A549 (cell line): ENCODE data around the gene RAB12. TPM values are rescaled to one million over a fixed set of nuclear protein-coding genes. Genes with fewer than 3 reads are reported as not detected.
"Not testable (repeated sequence)": the region's sequence is repeated elsewhere in the genome, so short reads cannot be mapped to it uniquely, and the experiment has no call there.

Source experiments
- ATAC-seq, 2 experiments: fragments of 200-7000 bp in 1 of 2; fragments of >200 bp in 1 of 2; cut with Nextera tagmentation in 1 of 2; cut with Tn5 transposase in 1 of 2; 3 replicates each; pipeline versions ENCODE4 v1.8.0 to v1.9.1; 2018 to 2020; ENCODE audit warnings: mild to moderate bottlenecking in 1 of 2, moderate library complexity in 1 of 2
- CTCF ChIA-PET: fragments of 300-600 bp; sonication (Branson Sonifier 250); formaldehyde crosslinking; extraction: SDS; loops from one replicate; lab custom pipeline; 2021; ENCODE audit warnings: antibody characterized with exemption, inconsistent platforms; lab: Yijun Ruan, JAX
- POLR2A ChIA-PET: fragments of 350-600 bp; formaldehyde crosslinking; extraction: SDS; loops from one replicate; lab custom pipeline; 2021; ENCODE audit warnings: antibody characterized with exemption, inconsistent platforms; lab: Yijun Ruan, JAX
- DNase-seq, 2 experiments: peaks; one replicate each; pipeline versions ENCODE4 v3.0.0 to v3.0.0-alpha.2; 2011 to 2016; ENCODE audit warnings: low read depth in 1 of 2, low spot score in 1 of 2
- FAIRE-seq: peaks from 2 replicates; lab custom pipeline; 2011; peaks lifted over from hg19 to GRCh38; lab: Jason Lieb, UNC
- H3K27ac ChIP-seq, 2 experiments: fragments of >200 bp; sonication (Bioruptor Twin); formaldehyde crosslinking; 3 replicates each; pipeline ENCODE4 v1.5.1; 2016 to 2017
- H3K4me1 ChIP-seq: fragments of >200 bp; sonication (Bioruptor Twin); formaldehyde crosslinking; 3 replicates; pipeline ENCODE4 v1.6.1; 2016
- H3K4me2 ChIP-seq: fragments of >200 bp; sonication (Bioruptor Twin); formaldehyde crosslinking; 3 replicates; pipeline ENCODE4 v1.6.1; 2016
- H3K4me3 ChIP-seq: fragments of >200 bp; sonication (Bioruptor Twin); formaldehyde crosslinking; 3 replicates; pipeline ENCODE4 v1.5.1; 2016
- H3K9me3 ChIP-seq: fragments of >200 bp; sonication (Bioruptor Twin); formaldehyde crosslinking; 3 replicates; pipeline ENCODE4 v1.6.1; 2016
- CEBPB ChIP-seq, 2 experiments: fragments of >200 bp in 1 of 2; sonication (Bioruptor Twin) in 1 of 2; formaldehyde crosslinking in 1 of 2; IDR thresholded peaks; 2 replicates each; pipeline ENCODE4 v1.6.1; 2012 to 2016
- CHD2 ChIP-seq: fragments of 150-350 bp; IDR thresholded peaks from 2 replicates; pipeline ENCODE4 v1.6.1; 2014; ENCODE audit warnings: low read length; ENCODE audit not compliant: partially characterized antibody
- EHF ChIP-seq: fragments of 250-450 bp; sonication (Bioruptor Pico); IDR thresholded peaks from 2 replicates; pipeline ENCODE4 v1.5.0; 2020; ENCODE audit warnings: mild to moderate bottlenecking
- FOSL2 ChIP-seq, 2 experiments: fragments of 450-650 bp in 1 of 2; fragments of >200 bp in 1 of 2; sonication (Bioruptor Twin) in 1 of 2; formaldehyde crosslinking; IDR thresholded peaks; 2 replicates each; pipeline versions ENCODE4 v1.5.0 to v1.6.1; 2016 to 2020; ENCODE audit warnings: mild to moderate bottlenecking in 1 of 2, moderate library complexity in 1 of 2
- FOXS1 ChIP-seq: fragments of 250-450 bp; sonication (Bioruptor Pico); IDR thresholded peaks from 2 replicates; pipeline ENCODE4 v1.5.0; 2020; ENCODE audit warnings: mild to moderate bottlenecking, moderate library complexity
- GATA3 ChIP-seq: IDR thresholded peaks from 2 replicates; pipeline ENCODE4 v1.6.1; 2012; ENCODE audit warnings: borderline replicate concordance
- HEYL ChIP-seq: fragments of 250-450 bp; sonication (Bioruptor Pico); IDR thresholded peaks from 2 replicates; pipeline ENCODE4 v1.8.0; 2021; ENCODE audit warnings: mild to moderate bottlenecking, moderate library complexity
- JUN ChIP-seq, 2 experiments: fragments of >200 bp; sonication (Bioruptor Twin); formaldehyde crosslinking; IDR thresholded peaks; 2 replicates in 1 of 2; 3 replicates in 1 of 2; pipeline ENCODE4 v1.6.1; 2016 to 2017
- KDM1A ChIP-seq: fragments of 200-600 bp; sonication (generic); IDR thresholded peaks from 2 replicates; pipeline ENCODE4 v1.6.1; 2016; ENCODE audit warnings: low read depth, mild to moderate bottlenecking
- MAFK ChIP-seq: fragments of 450-650 bp; IDR thresholded peaks from 2 replicates; pipeline ENCODE4 v1.6.1; 2014; ENCODE audit not compliant: partially characterized antibody
- NFE2L2 ChIP-seq: fragments of 150-350 bp; conservative IDR thresholded peaks from 2 replicates; pipeline ENCODE4 v1.6.1; 2014; ENCODE audit warnings: low read length
- PHF8 ChIP-seq: fragments of 200-600 bp; sonication (generic); IDR thresholded peaks from 2 replicates; pipeline ENCODE4 v1.6.1; 2016; ENCODE audit warnings: low read depth, mild to moderate bottlenecking, antibody characterized with exemption, moderate library complexity, borderline replicate concordance
- RARB ChIP-seq: fragments of 250-450 bp; sonication (Bioruptor Pico); IDR thresholded peaks from 2 replicates; pipeline ENCODE4 v1.8.0; 2021; ENCODE audit warnings: mild to moderate bottlenecking, moderate library complexity
- ZSCAN20 ChIP-seq: fragments of 250-450 bp; sonication (Bioruptor Pico); IDR thresholded peaks from 2 replicates; pipeline ENCODE4 v1.8.0; 2022; ENCODE audit warnings: mild to moderate bottlenecking, moderate library complexity
- WGBS: methylation state at CpG from one replicate; pipeline ENCODE4 v1.1.6; 2017; ENCODE audit errors: missing lambda C conversion rate; 5-methylcytosine and 5-hydroxymethylcytosine counted together
- polyA plus RNA-seq, 4 experiments: library from polyadenylated mRNA; depleted of rRNA in 3 of 4; stranded (reverse); fragments of >200 nt; fragmentation: RNase III in 1 of 4; extraction: RNeasy Plus Mini Kit Qiagen cat#74134 plus additional on column Dnase treatment in 1 of 4; gene quantifications; 2 replicates in 3 of 4; 3 replicates in 1 of 4; pipeline ENCODE4 v1.2.3, GENCODE V29; 2011 to 2017
- TF ChIP-seq, protein P1 (sequence below): IDR thresholded peaks from 2 replicates; pipeline ENCODE4 v1.6.1; 2012

Gene RAB12
- polyA plus RNA-seq, 2 of the 4 experiments (the other 2 are of a cell fraction), result 23.4 to 31.3 TPM

- ATAC-seq (no peak), FAIRE-seq (no peak), DNase-seq (no peak)
- Histone ChIP-seq H3K4me3 (no peak overlapping the region), H3K9me3 (no peaks in the 10 kb centered on the region), H3K4me1 (no peaks in the 10 kb centered on the region), H3K27ac (no peak overlapping the region), H3K4me2 (no peak overlapping the region)
- TF ChIP-seq FOXS1 (CRISPR knock-in tag) (no peak), KDM1A (no peak), CEBPB (IDR thresholded peaks at IDR 0.05) (no peak), ZSCAN20 (CRISPR knock-in tag) (no peak), MAFK (no peak), GATA3 (no peak), RARB (CRISPR knock-in tag) (no peak), CHD2 (no peak), FOSL2 (IDR thresholded peaks at IDR 0.05) (no peak), FOSL2 (CRISPR knock-in tag; IDR thresholded peaks at IDR 0.05) (no peak), PHF8 (no peak), EHF (CRISPR knock-in tag) (no peak), HEYL (CRISPR knock-in tag) (no peak)
- TF ChIP-seq, protein P1, sequence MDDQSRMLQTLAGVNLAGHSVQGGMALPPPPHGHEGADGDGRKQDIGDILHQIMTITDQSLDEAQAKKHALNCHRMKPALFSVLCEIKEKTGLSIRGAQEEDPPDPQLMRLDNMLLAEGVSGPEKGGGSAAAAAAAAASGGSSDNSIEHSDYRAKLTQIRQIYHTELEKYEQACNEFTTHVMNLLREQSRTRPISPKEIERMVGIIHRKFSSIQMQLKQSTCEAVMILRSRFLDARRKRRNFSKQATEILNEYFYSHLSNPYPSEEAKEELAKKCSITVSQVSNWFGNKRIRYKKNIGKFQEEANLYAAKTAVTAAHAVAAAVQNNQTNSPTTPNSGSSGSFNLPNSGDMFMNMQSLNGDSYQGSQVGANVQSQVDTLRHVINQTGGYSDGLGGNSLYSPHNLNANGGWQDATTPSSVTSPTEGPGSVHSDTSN, result no peak
- ChIA-PET POLR2A (no interaction called here), CTCF (interaction anchor here (0.8 to 3.0 kb wide), 2 partner anchors 15 to 343 kb away, joined by 3 to 23 read pairs; no protein-coding TSS in a partner anchor)
- 92% methylated on average over 11 of the region's 11 CpGs for WGBS
These were observed 30.5 kb downstream of the RAB12 start for GRCh38 chr18:8639762-8640161.

DNA sequence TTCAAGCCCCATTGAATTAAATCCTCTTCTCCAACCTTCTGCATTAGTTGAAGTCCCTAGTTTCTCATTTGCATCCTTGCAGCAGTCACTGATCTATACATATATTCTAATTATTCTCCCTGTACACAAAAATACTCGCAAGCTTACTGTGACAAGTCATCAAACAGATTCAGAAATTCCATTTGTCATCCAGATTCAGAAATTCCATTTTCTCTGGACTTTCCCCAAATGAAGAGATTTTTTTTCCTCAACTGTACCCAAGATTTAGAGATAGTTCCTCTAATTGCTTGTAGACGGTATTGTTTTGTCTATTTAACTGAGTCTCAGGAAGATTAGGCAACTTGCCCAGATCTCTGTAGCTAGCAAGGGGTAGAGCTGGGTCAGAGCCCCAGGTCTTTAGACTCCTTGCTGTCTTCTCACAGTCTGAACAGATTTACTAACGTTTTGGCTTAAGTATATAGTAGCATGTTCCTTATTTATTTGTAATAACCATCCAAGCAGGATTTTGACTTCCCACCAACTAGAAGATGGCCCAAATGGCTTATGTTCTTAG lies 34.2 kb downstream of the RAB12 start:
- FAIRE-seq (no peak), ATAC-seq (no peak), DNase-seq (no peak)
- ChIA-PET CTCF (interaction anchor here (0.7 to 1.1 kb wide), 2 partner anchors 11 to 24 kb away, joined by 3 to 5 read pairs; no protein-coding TSS in a partner anchor), POLR2A (no interaction called here)
- 55% methylated on average over 3 of the region's 3 CpGs for WGBS
- Histone ChIP-seq H3K27ac (no peak overlapping the region), H3K4me1 (no peaks in the 10 kb centered on the region), H3K9me3 (no peaks in the 10 kb centered on the region), H3K4me2 (no peak overlapping the region), H3K4me3 (no peak overlapping the region)
- TF ChIP-seq NFE2L2 (no peak), KDM1A (no peak), CHD2 (no peak), ZSCAN20 (CRISPR knock-in tag) (no peak), JUN (IDR thresholded peaks at IDR 0.05) (no peak)

DNA sequence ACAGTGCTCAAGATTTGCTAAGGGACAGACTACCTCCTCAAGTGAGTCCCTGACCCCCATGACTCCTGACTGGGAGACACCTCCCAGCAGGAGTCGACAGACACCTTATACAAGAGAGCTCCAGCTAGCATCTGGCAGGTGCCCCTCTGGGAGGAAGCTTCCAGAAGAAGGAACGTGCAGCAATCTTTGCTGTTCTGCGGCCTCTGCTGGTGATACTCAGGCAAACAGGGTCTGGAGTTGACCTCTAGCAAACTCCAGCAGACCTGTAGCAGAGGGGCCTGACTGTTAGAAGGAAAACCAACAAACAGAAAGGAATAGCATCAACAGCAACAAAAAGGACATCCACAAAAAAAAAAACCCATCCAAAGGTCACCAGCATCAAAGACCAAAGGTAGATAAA lies 38.1 kb downstream of the RAB12 start:
- CTCF ChIA-PET, result interaction anchor here (1.3 kb wide), 1 partner anchor 169 kb away, joined by 3 read pairs; no protein-coding TSS in a partner anchor
- POLR2A ChIA-PET, H3K4me3 ChIP-seq, H3K4me2 ChIP-seq, ATAC-seq, H3K9me3 ChIP-seq, FAIRE-seq, H3K27ac ChIP-seq, DNase-seq, H3K4me1 ChIP-seq: not testable (repeated sequence)
- 83% methylated on average over 2 of the region's 3 CpGs for WGBS

- H3K4me3 ChIP-seq, FAIRE-seq, POLR2A ChIA-PET, H3K27ac ChIP-seq, H3K9me3 ChIP-seq, ATAC-seq, H3K4me1 ChIP-seq, H3K4me2 ChIP-seq, DNase-seq: not testable (repeated sequence)
- 61% methylated on average over 7 of the region's 7 CpGs for WGBS
- CTCF ChIA-PET, result interaction anchor here (1.4 to 5.0 kb wide), 3 partner anchors 331 to 338 kb away, joined by 3 to 65 read pairs (median 4); no protein-coding TSS in a partner anchor
These were observed 42.4 kb downstream of the RAB12 start for GRCh38 chr18:8651478-8652261.
